22Rv1 (cell line): ENCODE results near the gene TACC2.
"Not testable (repeated sequence)": the region's sequence is repeated elsewhere in the genome, so short reads cannot be mapped to it uniquely, and the experiment has no call there.

ENCODE experiments used
- H3K27ac ChIP-seq: fragments of 450-650 bp; 2 replicates; pipeline ENCODE4 v1.5.1; 2017
- CTCF ChIP-seq: fragments of 450-650 bp; IDR thresholded peaks from 2 replicates; pipeline ENCODE4 v1.5.1; 2017; ENCODE audit warnings: mild to moderate bottlenecking
- ZFX ChIP-seq: fragments of 450-650 bp; IDR thresholded peaks from 2 replicates; pipeline ENCODE4 v1.6.1; 2017; ENCODE audit warnings: antibody characterized with exemption, borderline replicate concordance

TACC2 gene

GRCh38 chr10:122197611-122198222 is 208.8 kb downstream of the TACC2 start:
- TF ChIP-seq ZFX = no peak
- TF ChIP-seq CTCF = no peak
- H3K27ac ChIP-seq = no peak overlapping the region

GRCh38 chr10:122198631-122199030 is 209.7 kb downstream of the TACC2 start:
- TF ChIP-seq CTCF = no peak
- no peak overlapping the region for H3K27ac ChIP-seq

- no peak overlapping the region for H3K27ac ChIP-seq
- TF ChIP-seq CTCF = no peak
- no peak for TF ChIP-seq ZFX
Measured at GRCh38 chr10:122199070-122199469, 210.1 kb downstream of the TACC2 start.

GRCh38 chr10:122199689-122200088 is 210.7 kb downstream of the TACC2 start:
- no peak for TF ChIP-seq CTCF
- no peak for TF ChIP-seq ZFX
- H3K27ac ChIP-seq = no peak overlapping the region

GRCh38 chr10:122201401-122201800 is 212.4 kb downstream of the TACC2 start:
- no peak for TF ChIP-seq CTCF
- no peak for TF ChIP-seq ZFX
- no peak overlapping the region for H3K27ac ChIP-seq

- not testable (repeated sequence) for H3K27ac ChIP-seq
Measured at GRCh38 chr10:122203180-122203579, 214.2 kb downstream of the TACC2 start.

- TF ChIP-seq CTCF (no peak), ZFX (no peak)
- no peak overlapping the region for H3K27ac ChIP-seq
Measured at GRCh38 chr10:122204691-122205489, 215.9 kb downstream of the TACC2 start.
